ENCODE data around the gene ESRRB. TPM values are rescaled to one million over a fixed set of nuclear protein-coding genes. Genes with fewer than 3 reads are reported as not detected.
A peak's percentile ranks its signal among the peaks of the same experiment; 100 is the strongest.

The ESRRB gene
- polyA plus RNA-seq, 12 donors: 1.3 to 5.9 (median 3.4) TPM; not detected in 2

DNA sequence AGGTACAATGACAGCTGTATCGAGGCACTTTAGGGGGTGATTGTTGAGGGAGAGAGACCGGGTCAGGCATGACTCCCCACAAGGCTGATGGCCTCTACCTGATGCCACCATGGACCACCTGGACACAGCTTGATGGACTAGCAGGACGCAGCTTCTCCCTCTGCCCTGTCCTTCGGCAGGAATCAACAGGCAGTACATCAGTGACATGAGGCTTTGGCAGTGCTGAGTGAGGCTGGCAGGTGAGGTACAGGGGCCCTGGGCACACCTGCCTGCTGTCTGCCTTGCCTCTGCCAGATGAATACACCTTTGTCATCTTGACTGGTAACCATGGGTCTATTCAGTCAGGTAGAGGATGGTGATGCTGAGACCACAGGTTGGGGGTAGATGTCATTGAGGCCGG, 25.3 kb upstream of the ESRRB start:
- DNase-seq: no peak

DNA sequence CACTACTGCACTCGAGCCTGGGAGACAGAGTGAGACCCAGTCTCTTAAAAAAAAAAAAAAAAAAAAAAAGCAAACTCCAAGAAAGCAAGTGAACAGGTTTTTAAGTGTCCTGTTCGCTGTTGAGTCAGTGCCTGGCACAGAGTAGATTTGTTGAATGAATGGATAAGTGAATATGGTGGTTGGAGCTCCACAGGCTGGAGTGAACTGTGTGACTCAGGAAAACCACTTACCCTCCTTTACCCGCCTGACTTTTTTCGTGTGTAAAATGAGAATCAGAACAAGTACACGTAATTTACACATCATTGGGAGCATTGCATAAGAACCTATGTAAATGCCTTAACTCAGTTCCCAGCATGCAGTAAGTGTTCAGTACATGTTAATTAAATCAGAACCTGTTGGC, 24.0 kb upstream of the ESRRB start:
- DNase-seq: no peak

DNA sequence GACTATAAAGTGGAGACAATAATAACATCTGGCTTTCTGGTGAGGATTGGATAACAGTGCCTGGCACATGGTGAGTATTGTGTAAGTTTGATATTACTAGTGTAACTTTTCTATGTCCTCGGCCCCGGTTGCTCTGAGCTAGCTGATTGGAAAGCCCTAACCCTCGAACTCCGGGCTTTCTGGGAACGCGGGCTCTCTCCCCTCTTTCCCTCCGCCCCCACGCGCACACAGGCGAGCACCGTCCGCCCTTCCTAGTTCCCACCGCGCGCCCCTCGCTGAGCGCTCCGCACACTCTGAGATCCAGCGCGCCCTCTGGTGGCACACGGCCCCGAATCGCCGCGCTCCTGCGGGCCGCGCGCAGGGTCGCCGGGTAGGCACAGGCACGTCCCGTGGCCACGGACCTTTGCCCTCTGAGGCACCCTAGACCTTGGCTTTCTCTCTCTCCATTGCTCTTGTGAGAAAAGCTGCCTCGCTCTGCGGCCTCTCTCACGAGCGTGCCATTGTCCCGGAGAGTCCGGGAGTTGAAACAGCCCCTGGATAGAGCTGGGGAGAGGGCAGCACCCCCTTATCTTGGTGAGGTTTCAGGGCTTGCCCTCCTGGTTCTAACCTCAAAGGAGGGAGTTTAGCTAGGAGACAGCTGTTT, 23.2 kb upstream of the ESRRB start:
- DNase-seq: peak; percentile 65

GRCh38 chr14:76354310-76354709, 21.6 kb upstream of the ESRRB start:
- no peak for DNase-seq

GRCh38 chr14:76355771-76356170, 20.2 kb upstream of the ESRRB start:
- DNase-seq: no peak

DNA sequence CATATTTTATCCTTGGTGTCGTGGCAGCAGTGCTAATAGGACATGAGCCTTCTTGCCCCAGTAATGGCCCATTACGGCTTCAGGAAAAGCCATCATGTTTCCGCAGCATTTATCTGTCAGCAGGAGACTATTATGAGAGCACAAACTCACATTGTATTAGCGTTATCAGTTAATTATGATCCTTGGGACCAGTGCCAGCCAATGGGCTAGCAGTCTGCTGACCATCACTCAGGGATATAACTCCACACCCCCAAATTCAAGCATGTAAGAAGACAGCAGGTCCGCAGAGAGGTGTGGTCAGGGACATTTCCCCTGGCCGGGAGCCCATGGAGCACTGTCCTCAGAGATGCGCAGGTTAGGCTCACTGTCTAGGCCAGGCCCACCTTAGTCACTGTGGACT, 4.9 kb upstream of the ESRRB start:
- DNase-seq: no peak

DNA sequence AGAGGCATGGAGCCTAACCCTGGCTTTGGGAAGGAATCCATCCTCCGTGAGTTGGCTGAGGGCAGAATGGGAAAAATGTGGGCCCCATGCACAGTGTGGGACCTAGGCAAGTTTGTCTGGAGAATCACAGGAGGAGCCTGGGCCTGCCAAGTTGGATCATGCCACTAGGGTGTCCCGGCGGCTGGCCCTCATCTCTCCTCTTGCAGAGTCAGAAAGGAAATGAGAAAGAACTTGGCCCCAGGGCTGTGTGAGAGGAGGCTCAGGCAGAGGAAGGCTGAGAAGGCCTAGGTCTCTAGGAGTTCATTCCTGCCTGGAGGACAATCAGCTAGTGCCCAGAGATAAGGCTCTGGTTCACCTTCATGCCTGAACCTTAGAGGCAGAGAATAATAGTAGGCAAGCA, 2.5 kb upstream of the ESRRB start:
- no peak for DNase-seq

DNA sequence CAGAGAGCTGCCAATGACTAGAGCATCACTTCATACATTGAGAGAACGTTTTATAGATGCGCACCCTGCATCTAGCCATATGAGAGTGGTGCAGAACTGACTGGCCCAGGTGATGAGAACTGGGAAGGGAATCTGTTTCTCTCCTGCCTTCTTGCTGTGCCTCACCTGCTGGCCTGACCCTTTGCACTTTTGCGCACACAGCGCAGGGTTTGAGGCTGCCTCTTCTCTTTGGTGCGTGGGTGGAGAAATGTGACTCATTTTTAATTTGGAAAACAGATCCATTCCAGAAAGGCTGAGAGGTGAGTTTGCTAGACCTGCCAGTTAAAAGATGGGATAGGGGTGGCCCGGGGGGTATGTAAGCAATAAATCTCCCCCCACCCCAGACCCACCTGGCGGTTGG, 453 bp upstream of the ESRRB start:
- no peak for DNase-seq

GRCh38 chr14:76376409-76376877, 506 bp downstream of the ESRRB start:
- no peak for DNase-seq

GRCh38 chr14:76376878-76377734, 1.2 kb downstream of the ESRRB start:
- DNase-seq: no peak

GRCh38 chr14:76377735-76378074, 1.8 kb downstream of the ESRRB start:
- DNase-seq: no peak

- no peak for DNase-seq
Observed at GRCh38 chr14:76380991-76381390, 5.1 kb downstream of the ESRRB start.

DNA sequence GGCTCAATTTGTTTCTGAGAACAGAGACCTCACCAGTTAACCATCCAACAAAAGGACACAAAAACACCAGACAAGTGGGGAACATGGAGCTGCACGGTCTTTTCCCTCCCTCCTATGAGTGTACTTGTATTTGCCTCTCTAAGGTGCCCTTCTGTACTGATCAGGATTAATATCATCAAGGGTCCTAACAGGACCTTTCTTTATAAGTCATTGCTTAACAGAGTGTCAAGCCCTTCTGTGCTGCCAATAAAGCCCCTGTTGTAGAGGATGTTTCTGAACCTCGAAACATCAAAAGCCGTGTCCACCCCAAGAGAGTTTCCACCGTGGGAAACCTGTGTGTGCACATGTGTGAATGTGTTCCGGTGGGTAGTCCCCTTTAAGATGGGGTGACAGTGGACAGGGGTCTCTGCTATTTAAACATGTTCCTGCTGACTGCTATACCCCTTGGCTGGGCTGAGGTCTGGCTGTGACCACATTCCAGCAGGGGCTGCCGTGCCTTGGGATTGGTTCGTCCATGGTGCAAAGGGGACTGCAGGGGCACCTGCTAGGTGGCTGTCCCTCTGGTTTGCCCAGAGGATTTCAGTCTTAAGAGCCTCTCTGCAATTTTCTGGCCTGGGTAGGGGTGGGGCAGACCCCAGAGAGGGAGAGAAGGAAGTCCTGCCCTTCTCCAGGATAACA, 6.0 kb downstream of the ESRRB start:
- DNase-seq: no peak

DNA sequence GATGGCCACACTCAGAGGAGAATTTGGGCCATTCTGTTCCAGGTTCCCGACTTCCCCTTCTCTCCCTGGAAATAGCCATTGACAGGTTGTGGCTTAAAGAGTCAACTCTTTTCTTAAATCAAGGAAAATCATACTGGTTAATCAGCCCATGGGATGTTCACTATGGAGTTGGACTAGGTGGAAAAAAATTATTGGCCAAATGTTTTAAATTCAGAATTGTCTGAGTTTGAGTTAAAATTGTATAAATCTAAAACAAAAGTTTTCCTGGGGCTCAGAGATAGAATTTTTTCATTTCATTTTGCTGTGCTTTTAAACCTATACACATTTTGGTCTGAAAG, 6.5 kb downstream of the ESRRB start:
- no peak for DNase-seq

- DNase-seq: no peak
Observed at GRCh38 chr14:76385435-76385834, 9.5 kb downstream of the ESRRB start.

- DNase-seq: peak; percentile 62
Observed at GRCh38 chr14:76386944-76387782, 11.2 kb downstream of the ESRRB start.

DNA sequence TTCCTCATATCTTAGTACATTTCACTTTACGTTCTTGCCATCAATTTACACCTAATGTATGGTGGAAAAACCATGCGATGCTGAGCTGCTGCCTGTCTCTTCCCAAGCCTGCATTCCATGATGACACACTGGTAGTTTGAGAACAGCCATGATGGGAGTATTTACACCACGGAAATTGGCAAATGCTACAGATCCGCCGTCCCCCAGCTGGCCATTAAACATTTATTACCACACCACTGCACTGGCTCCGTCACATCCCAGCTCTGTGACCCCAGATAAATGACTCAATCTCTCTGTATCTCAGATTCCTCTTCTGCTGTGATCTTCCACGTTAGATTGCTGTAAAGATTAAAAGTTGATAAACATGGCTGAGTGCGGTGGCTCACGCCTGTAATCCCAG, 13.9 kb downstream of the ESRRB start:
- DNase-seq: no peak

- no peak for DNase-seq
Observed at GRCh38 chr14:76390621-76391020, 14.7 kb downstream of the ESRRB start.

GRCh38 chr14:76391981-76392690, 16.2 kb downstream of the ESRRB start:
- DNase-seq: no peak

GRCh38 chr14:76394569-76394968, 18.6 kb downstream of the ESRRB start:
- no peak for DNase-seq

- no peak for DNase-seq
Observed at GRCh38 chr14:76395161-76395560, 19.2 kb downstream of the ESRRB start.
